ENCODE results near the gene NTM. TPM values are rescaled to one million over a fixed set of nuclear protein-coding genes. Genes with fewer than 3 reads are reported as not detected.

The NTM gene
- total RNA-seq, 1 experiment from 2014 or later = 9.9 TPM

DNA sequence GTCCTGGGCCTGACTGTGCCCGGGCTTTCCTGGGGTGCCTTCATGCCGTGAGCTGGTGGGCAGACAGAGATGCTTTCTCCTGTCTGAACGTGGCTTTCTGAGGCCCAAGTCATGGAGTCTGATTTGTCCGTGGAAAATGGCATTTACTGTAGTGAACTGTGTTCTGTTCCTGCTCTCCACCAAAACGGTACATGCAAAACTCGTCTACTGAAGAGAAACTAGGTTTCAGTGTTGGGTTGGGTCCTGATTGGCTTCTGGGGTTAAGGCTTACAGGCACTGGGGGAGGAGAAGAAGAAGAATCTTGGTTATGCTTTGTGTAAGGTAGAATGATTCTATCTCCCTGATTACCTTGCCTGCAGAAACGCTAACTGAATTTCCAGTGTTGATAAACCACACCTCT lies 541.7 kb downstream of the NTM start:
- peaks cover 7% of the 10 kb centered on the region for H3K23me2 ChIP-seq (ENCODE audit: insufficient read length, low read depth, low read length, poor library complexity, severe bottlenecking)
- no peak overlapping the region for H2BK5ac ChIP-seq (ENCODE audit: insufficient read length, low read length)
- H3K27ac Mint-ChIP-seq = no peak overlapping the region
- H3K23ac ChIP-seq (ENCODE audit: insufficient read length, low read depth, low read length) = no peak overlapping the region
- H2BK12ac ChIP-seq (ENCODE audit: insufficient read length, low read depth, low read length) = no peak overlapping the region
- H3K56ac ChIP-seq (ENCODE audit: insufficient read length, low read depth, low read length) = no peak overlapping the region
- H4K8ac ChIP-seq (replicated peaks; ENCODE audit: insufficient read length, low read depth, low read length) = no peak overlapping the region
- no peak overlapping the region for H3K14ac ChIP-seq (ENCODE audit: insufficient read depth, low read length)
- no CpG with 5 or more reads among the region's 7 CpGs for WGBS (ENCODE audit: extremely low coverage, insufficient read length, low lambda C conversion rate)
- H3T11ph ChIP-seq (ENCODE audit: low read length) = no peak overlapping the region
- H3K27me3 ChIP-seq (ENCODE audit: insufficient read depth, low read length) = no peaks in the 10 kb centered on the region
- no peaks in the 10 kb centered on the region for H4K20me1 ChIP-seq (ENCODE audit: control insufficient read depth, insufficient read depth, insufficient read length)
- no peak overlapping the region for H3K27ac ChIP-seq (ENCODE audit: insufficient read length, low read depth, low read length)
- no peak overlapping the region for H2BK20ac ChIP-seq (ENCODE audit: low read depth, low read length, poor library complexity, severe bottlenecking)
- H3K4me3 Mint-ChIP-seq = peak overlapping the region in 1 of 2 experiments; percentile 96; a peak in 3 of 5 replicates
- no peak overlapping the region for H3K4ac ChIP-seq (ENCODE audit: low read depth, low read length)
- no peaks in the 10 kb centered on the region; the same call in 1 of the 2 replicates for H3K4me1 ChIP-seq (ENCODE audit: insufficient read depth, low read length)
- no peak overlapping the region for H2BK15ac ChIP-seq (ENCODE audit: low read depth, low read length)
- no peak overlapping the region for H4K5ac ChIP-seq (ENCODE audit: insufficient read length, low read depth, low read length)
- no peaks in the 10 kb centered on the region for H3K9me3 ChIP-seq (ENCODE audit: control insufficient read depth, low read depth, low read length)
- H2AFZ ChIP-seq (ENCODE audit: low read length) = no peak overlapping the region
- no peak overlapping the region for H3K9ac ChIP-seq (ENCODE audit: extremely low read depth, insufficient read length, low read length)
- H2BK120ac ChIP-seq (ENCODE audit: low read depth, low read length, poor library complexity, severe bottlenecking) = no peak overlapping the region
- H3K4me1 Mint-ChIP-seq = peaks cover 23 to 41% of the 10 kb centered on the region in 2 experiments
- no peak for TF ChIP-seq CTCF (conservative IDR thresholded peaks at IDR 0.05)
- DNase-seq = no peak
- peaks cover 36% of the 10 kb centered on the region for H3K27me3 Mint-ChIP-seq (ENCODE audit: low read depth)
- no peaks in the 10 kb centered on the region; a peak in 1 of 5 replicates for H3K9me3 Mint-ChIP-seq
- H3K18ac ChIP-seq (ENCODE audit: insufficient read length, low read depth, low read length) = no peak overlapping the region
- peaks cover 0 to 9% (median 0%) of the 10 kb centered on the region in 3 experiments; a peak in 3 of 7 replicates for H3K36me3 Mint-ChIP-seq (ENCODE audit: insufficient read depth in 1 of 3, low read depth in 3 of 3)
- no peak overlapping the region for H3K4me2 ChIP-seq (ENCODE audit: insufficient read depth, insufficient read length, low read length)
- H4K91ac ChIP-seq (ENCODE audit: insufficient read length, low read depth, low read length) = no peak overlapping the region
- no peak overlapping the region for H2AK5ac ChIP-seq (ENCODE audit: insufficient read length, low read length)
- no peaks in the 10 kb centered on the region for H3K79me1 ChIP-seq (ENCODE audit: insufficient read depth, low read depth, low read length, poor library complexity, severe bottlenecking)
- no peaks in the 10 kb centered on the region for H3K79me2 ChIP-seq (ENCODE audit: insufficient read depth, low read length)
